GM18508 (cell line): Measurements from ENCODE around the gene BORCS5.
"Not testable (repeated sequence)": the region's sequence is repeated elsewhere in the genome, so short reads cannot be mapped to it uniquely, and the experiment has no call there.

Experiments used
- ATAC-seq: cut with Tn5 transposase; IDR thresholded peaks from one replicate; pipeline ENCODE4 v1.9.1; 2021; ENCODE audit warnings: moderate number of reproducible peaks; ENCODE audit not compliant: insufficient read depth, unreplicated experiment

BORCS5 gene

DNA sequence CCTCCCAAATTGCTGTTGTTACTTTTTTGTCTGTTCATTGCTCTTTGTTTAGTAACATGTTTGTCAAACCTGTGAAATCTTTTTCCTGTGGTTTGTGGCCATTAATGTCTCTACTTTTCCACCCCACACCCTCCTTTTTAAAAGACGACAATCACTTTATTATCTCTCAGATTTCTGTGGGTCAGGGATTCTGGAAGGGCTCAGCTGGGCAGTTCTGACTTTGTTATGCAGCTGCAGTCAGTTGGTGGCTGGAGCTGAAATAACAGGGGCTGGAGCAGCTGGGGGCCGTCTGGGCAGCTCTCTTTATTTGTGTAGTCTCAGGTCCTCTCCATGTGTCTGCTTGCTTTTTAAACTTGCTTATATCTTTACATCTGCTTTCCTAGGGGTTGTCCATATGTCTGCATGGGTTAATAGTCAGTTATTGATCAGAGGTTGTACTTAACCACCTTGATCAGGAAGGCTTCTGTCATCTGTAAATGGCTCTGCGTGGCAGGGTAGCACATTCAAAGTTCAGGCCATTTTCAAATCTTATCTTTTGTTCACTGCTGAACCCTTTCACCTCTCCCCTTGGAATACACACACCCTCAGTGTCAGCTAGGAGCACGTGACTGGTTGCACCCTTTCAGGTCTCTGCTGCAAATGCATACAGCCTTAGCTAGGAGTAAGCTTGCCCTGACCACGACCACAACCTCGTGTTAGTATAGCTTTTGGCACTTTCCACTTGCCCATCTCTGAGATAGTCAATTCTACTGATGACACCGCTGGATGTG is 27.9 kb downstream of the BORCS5 start:
- ATAC-seq, result no peak

DNA sequence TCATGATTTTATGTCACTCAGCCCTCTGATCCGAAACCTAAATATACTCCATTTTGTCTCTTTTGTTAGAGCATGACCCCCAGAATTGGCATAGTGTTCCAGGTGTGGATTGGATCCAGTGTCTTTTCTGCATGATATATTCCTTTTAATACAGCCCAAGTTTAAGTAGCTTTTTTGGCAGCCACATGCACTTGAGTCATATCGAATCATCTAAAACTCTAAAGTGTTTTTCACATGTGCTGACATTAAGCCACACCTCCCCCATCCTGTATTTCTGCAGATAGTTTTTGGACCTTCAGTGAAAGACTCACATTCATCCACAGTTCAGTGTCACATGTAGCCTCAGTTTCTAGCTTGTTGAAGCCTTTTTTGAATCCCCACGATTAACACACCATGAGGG is 30.6 kb downstream of the BORCS5 start:
- no peak for ATAC-seq

DNA sequence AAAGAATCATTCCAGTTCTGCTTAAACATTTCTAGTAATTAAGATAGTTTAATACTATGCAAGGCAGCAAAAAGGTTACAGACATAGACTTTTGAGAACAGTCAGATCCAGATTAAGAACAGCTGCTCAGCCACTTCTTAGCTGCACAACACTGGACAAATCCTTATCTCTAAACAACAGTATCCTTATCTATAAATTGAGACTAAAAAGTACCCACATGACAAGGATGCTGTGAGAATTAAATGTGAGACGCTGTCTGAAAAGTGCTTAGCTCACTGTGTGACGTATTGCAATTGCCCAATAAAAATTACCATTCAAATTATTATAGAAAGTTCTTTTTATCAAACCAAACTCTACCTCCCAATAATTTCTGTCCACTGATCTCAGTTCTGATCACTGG is 35.5 kb downstream of the BORCS5 start:
- ATAC-seq, result no peak

DNA sequence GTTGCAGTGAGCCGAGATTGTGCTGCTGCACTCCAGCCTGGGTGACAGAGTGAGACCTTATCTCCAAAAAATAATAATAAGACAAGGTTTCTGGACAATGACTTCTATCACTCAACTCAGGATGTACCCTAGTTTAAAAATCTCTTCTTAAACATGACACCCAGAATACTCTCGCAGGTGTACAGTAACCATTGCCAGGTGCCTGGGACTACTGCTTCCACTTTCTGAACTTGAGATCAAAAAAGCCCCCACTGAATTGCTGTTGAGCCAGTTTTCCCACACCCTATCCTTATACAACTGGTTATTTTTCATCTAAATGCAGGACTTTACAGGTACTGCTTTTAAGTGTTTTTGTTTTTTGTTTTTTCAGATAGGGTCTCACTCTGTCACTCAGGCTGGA is 36.3 kb downstream of the BORCS5 start:
- ATAC-seq, result no peak

DNA sequence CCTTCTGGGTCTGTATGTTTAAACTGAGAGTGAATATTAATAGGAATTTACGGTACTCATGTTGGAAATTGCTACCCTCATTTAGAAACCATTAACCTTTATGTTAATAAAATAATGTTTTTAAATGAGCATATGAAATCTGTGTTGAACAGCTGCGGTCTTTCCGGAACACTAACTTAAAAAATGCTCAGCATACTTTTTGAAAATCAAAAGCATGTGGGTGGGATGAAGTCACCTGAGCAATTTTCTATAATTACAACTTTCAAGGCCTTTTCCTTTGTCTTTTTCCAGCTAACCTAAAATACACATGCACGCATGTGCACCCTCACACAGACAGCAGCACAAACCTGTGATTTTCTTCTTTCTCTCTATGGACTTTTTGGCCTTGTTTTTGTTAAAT is 39.8 kb downstream of the BORCS5 start:
- no peak for ATAC-seq

DNA sequence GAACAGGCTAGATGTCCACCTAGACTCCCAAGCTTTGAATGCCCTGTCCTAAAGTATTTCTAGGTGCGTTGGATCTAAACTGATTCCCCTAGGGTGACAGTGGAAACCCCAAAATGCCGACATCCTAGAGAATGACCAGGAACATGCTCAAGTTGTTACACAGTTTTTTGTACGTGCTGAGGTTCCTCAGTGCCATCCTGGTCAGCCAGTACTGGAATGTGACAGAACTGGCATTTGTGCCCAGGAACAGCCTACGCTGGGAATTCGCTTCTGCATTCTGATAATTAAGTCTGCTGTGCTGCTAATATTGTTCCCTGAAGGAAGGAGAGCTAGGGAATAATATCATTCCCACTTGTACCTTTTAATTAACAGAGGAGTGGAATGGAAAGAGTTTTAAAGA is 40.3 kb downstream of the BORCS5 start:
- ATAC-seq, result no peak

DNA sequence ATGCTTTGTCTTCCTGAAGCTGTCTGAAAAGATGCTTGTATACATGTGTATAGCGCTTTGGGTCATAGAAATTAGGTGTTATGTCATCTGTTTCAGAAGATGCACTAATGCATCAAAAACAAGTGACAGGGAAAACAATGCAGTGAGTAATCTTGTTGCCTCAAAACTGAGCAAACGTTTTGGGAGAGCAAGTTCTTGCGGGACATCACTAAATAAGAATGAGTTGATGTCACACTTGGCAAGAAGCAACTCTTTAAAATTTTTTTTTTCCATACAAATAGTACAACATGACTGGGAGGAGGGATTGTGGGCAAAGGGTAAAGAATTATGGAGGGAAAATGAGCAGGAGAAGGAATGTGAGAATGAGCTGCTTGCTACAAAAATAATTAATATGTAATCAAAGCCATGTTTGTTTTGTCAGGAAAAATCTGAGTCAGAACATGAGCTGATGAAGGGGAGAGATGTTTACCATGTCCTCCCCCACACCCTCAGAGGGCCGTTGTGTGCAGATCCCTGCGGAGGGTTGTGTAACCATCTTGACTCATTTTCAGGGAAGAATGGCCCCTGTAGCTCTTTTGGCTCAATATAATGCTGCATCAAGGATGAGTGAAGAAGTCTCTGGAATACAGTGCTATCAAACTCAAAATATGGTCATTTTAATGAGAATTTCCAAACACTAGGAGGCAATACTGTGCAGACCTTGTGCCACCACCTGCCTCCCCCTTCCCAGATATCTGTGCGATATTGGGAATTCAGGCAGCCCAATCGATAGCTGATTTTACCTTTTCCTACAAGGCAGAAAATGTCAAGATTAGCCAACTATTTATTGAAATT is 41.4 kb downstream of the BORCS5 start:
- ATAC-seq, result no peak

DNA sequence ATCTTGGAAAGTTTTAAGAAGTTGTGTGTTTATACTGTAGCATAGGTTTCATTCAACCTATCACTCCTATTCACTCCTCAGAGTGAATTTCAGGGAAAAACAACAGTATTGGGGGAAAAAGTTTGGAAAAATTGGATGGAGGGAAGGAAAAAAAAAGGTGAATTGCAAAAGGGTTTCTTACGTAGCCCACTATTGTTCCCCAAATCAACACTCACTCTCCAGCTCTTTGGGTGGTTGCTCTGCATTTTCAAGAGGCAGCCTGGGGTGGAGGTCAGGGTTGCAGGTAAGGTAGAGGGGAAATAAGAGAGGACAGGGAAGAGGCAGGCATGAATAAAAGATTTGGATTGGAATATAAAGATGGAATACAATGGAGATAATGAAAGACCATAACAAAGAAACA is 42.3 kb downstream of the BORCS5 start:
- no peak for ATAC-seq

DNA sequence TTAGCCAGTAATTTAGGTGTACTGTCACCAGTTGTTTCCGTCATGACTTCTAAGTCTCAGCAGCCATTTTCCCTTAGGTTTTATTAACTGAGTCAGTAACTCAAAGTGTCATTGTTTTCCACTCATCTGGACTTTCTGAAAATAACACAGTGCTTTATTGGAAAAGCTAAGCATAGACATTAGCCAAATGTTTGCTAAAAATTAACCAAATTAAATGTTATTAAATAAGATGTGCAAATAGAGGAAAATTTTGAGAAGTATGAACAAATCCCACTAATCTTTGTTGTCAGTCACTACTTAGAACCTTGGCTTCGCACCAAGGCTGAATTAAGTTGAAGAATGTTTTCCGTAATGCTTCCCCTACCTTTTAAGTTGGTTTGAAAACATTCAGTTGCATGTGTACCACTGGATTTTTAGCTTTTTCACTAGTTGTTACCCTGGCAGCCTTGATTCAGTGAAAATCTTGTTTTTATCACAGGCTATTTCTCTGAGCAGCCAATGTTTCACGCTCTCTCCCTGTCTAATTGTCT is 43.0 kb downstream of the BORCS5 start:
- ATAC-seq, result no peak

DNA sequence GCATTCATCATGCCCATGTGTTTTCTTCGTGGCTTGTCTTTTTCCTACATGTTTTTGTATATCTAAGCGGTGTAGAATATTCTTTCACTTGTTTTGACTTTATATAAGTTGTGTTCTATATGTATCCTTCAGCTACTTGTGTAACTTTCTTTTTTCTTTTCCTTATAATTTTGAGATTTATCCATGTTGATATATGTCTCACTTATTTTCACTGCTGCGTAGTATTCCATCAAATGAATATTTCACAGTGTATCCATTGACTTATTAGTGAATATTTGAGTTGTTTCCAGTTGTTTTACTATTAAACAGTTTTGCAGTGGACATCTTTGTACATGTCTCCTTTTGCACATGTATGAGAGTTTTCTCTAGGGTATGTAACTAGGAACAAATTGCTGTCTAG is 43.9 kb downstream of the BORCS5 start:
- ATAC-seq, result no peak

DNA sequence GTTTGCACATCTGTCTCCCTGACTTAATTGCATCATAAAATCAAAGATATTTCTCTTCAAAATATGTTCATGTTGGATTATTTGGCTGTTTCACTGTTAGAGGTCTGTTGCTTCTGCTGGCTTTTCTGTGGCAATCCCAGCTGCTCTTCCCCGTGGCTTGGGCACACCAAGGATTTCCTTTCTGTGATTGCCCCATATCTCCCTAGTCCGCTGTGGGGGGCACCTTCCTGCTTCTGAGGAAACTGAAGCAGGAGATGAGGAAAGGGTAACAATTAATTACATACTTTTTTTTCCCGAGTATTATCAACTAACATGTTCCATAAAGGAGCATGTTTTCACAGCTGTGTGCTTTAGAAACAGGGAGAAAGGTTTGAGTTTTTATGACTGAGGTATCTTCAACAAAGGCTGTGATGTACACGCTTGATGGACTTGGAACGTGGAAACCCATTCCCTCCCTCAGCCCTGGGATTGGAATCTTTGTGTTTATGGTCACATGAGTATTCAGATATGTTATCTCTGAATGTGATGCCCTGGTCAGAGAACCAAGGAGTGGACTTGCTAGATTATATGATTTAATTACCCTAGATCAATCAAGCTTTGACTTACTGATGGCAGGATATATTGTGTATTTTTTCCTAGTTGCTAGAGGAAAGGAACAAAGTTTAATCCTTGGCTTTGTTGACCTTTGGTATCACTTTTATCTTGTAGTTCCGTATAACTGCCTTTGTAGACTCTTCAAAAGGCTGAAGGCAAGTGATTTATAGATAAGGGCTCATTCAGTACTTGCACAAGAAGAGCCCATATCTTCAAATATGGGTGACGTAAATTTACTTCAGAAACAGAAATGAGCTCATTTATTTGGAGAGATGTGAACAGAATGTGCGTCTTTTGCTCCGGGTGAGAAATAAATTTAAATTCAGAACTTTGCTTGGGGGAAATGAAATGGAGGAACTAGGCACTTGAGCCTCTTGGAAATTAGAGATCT is 46.7 kb downstream of the BORCS5 start:
- ATAC-seq, result no peak

DNA sequence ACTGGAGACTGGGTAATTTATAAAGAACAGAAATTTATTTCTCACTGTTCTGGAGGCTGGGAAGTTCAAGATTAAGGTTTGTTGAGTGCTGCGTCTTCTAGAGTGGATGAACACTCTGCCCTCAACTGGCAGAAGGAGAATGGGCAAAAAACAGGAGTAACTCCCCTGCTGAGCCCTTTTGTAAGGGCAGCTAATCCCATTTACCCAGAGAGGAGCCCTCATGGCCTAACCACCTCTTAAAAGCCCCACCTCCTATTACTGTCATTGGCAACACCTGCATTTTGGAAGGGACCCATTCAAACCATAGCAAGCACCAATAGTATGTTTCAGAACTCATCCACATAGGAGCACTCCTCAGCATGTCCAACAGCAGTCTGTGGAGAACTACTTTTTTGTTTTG is 47.4 kb downstream of the BORCS5 start:
- ATAC-seq, result no peak

DNA sequence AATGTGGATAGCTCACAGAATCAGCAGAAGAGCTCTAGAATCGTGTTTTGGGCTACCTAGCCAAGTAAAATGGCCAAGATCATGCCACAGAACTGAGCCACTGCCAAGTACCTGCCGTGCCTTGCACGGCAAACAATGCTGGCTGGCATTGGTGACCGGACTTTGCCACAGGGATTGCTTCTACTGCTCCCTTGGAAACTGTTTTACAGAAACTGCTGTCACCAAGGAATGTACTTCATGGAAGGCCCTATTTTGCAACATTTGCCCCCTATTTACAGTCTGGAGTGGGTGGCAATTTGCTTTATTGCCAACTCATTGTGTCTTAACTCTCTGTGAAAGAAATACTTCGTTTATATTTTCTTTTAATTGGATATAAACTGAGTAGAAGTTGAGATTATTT is 49.0 kb downstream of the BORCS5 start:
- ATAC-seq, result no peak

DNA sequence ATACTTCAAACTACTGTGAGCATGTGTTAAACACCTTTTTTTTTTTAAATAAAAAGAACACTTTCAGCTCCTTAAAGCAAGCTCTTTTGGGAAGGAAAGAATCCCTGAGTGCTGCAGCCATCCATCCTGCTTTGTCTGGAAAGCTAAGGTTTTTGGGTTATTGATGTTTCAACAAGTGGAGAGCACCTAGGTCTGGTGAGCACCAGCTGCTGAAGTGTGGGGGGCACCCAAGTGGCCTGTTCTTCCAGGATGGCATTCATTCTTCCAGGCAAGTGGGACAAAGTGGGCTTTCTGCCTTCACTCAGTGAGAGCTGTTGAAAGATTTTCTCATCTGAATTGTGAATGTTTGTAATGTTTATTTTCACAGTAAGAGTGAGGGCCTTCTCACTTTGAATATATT is 49.9 kb downstream of the BORCS5 start:
- no peak for ATAC-seq

DNA sequence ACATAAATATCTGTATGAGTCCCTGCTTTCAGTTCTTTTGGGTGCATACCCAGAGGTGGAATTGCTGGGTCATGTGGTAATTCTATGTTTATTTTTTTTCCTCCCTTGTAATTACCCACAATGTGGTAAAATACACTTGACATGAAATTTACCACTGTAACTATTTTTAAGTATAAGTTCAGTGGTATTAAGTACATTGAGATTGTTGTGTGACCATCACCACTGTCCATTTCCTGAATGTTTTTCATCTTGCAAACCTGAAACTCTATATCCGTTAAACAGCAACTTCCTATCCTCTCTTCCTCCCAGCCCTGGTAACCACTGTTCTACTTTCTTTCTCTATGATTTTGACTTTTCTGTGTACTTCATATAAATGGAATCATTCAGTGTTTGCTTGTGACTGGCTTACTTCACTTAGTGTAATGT is 51.4 kb downstream of the BORCS5 start:
- no peak for ATAC-seq

DNA sequence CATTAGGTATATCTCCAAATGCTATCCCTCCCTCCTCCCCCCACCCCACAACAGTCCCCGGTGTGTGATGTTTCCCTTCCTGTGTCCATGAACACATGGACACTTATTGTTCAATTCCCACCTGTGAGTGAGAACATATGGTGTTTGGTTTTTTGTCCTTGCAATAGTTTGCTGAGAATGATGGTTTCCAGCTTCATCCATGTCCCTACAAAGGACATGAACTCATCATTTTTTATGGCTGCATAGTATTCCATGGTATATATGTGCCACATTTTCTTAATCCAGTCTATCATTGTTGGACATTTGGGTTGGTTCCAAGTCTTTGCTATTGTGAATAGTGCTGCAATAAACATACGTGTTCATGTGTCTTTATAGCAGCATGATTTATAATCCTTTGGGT is 52.5 kb downstream of the BORCS5 start:
- not testable (repeated sequence) for ATAC-seq

DNA sequence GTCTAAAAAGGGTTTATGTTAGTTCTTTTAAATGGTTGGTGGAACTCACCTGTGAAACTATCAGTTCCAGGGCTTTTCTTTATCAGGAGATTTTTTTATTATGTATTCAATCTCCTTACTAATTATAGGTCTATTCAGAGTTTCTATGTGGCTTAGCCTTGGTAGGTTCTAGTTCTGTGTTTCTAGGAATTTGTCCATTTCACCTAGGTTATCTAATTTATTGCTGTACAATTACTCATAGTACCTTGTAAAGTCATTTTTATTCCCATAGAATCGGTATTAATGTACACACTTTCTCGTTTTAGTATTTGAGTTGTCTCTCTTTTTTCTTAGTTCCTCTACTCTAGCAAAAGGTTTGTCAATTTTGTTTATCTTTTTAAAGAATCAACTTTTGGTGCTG is 59.0 kb downstream of the BORCS5 start:
- ATAC-seq, result no peak

DNA sequence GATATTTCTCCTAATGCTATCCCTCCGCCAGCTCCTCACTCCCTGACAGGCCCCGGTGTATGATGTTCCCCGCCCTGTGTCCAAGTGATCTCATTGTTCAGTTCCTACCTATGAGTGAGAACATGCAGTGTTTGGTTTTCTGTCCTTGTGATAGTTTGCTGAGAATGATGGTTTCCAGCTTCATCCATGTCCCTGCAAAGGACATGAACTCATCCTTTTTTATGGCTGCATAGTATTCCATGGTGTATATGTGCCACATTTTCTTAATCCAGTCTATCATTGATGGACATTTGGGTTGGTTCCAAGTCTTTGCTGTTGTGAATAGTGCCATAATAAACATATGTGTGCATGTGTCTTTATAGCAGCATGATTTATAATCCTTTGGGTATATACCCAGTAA is 62.3 kb downstream of the BORCS5 start:
- ATAC-seq, result not testable (repeated sequence)

DNA sequence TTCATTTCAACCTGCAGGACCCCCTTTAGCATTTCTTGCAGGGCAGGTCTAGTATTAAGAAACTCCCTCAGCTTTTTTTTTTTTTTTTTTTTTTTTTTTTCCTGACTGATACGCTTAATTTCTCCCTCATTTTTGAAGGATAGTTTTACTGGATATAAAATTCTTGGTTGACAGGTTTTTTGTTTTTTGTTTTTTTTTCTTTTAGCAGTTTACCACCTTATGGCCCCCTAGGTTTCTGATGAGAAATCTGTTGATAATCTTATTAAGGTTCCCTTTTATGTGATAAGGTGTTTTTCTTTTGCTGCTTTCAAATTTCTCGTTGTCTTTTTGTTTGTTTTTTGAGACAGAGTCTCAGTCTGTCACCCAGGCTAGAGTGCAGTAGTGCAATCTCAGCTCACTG is 66.5 kb downstream of the BORCS5 start:
- no peak for ATAC-seq

DNA sequence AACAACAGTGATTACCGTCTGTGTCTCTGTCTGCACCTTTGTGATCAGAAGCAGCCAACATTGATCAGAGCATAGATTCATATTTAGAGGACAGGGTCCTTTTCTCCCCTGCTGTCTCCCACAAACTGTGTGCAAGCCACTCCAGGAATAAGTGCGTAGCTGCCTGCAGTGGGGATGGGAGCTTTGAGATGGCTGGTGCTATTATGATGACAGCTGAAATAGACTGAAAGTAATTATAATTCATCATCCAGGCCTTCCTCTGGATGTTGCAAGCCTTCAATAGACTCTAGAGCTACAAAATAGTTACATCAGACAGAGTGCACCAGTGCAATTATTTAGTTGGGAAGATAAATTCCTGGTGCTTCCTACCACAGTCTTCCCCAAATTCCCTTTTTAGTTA is 68.1 kb downstream of the BORCS5 start:
- no peak for ATAC-seq
